ENCODE results near the gene HBG2.

Gene HBG2

DNA sequence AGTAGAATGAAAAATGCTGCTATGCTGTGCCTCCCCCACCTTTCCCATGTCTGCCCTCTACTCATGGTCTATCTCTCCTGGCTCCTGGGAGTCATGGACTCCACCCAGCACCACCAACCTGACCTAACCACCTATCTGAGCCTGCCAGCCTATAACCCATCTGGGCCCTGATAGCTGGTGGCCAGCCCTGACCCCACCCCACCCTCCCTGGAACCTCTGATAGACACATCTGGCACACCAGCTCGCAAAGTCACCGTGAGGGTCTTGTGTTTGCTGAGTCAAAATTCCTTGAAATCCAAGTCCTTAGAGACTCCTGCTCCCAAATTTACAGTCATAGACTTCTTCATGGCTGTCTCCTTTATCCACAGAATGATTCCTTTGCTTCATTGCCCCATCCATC is 30.1 kb upstream of the HBG2 start:
- Mint-ChIP-seq H3K27me3 (ENCODE audit: low read depth) (no peaks in the 10 kb centered on the region), H3K27ac (no peak overlapping the region), H3K36me3 (ENCODE audit: low read depth) (no peaks in the 10 kb centered on the region), H3K4me3 (no peak overlapping the region), H3K9me3 (no peaks in the 10 kb centered on the region), H3K4me1 (no peaks in the 10 kb centered on the region)
- TF ChIP-seq, protein P1, sequence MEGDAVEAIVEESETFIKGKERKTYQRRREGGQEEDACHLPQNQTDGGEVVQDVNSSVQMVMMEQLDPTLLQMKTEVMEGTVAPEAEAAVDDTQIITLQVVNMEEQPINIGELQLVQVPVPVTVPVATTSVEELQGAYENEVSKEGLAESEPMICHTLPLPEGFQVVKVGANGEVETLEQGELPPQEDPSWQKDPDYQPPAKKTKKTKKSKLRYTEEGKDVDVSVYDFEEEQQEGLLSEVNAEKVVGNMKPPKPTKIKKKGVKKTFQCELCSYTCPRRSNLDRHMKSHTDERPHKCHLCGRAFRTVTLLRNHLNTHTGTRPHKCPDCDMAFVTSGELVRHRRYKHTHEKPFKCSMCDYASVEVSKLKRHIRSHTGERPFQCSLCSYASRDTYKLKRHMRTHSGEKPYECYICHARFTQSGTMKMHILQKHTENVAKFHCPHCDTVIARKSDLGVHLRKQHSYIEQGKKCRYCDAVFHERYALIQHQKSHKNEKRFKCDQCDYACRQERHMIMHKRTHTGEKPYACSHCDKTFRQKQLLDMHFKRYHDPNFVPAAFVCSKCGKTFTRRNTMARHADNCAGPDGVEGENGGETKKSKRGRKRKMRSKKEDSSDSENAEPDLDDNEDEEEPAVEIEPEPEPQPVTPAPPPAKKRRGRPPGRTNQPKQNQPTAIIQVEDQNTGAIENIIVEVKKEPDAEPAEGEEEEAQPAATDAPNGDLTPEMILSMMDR (IDR thresholded peaks at IDR 0.05; ENCODE audit: unreplicated experiment in 3 of 3), result no peak

- no peak overlapping the region for H3K27ac Mint-ChIP-seq
- no peak overlapping the region for H3K4me3 Mint-ChIP-seq
- H3K36me3 Mint-ChIP-seq (ENCODE audit: low read depth), result no peaks in the 10 kb centered on the region
- no peaks in the 10 kb centered on the region for H3K4me1 Mint-ChIP-seq
- TF ChIP-seq, protein P1 (IDR thresholded peaks at IDR 0.05; ENCODE audit: unreplicated experiment in 3 of 3), result no peak
- H3K27me3 Mint-ChIP-seq (ENCODE audit: low read depth), result no peaks in the 10 kb centered on the region
- no peaks in the 10 kb centered on the region for H3K9me3 Mint-ChIP-seq
Observed at GRCh38 chr11:5283882-5284281, 29.3 kb upstream of the HBG2 start.

DNA sequence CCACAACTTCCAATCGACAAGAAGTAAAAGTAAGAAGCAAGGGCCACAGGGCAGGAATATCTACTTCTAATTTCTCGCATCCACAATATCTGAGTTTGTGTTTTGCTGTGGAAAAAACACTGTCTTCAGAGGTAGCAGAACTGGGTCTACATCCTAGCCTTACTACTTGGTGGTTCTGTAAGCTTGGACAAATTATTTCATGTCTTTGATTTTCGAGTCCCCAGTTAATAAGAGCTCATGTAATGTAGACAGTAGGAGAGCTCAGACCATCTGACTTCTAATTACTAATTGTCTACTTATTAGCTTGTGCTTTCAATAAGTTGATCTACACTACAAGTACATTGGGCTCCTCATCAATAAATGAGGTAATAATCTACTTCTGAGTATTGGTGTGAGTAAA is 28.5 kb upstream of the HBG2 start:
- Mint-ChIP-seq H3K27me3 (ENCODE audit: low read depth) (no peaks in the 10 kb centered on the region), H3K36me3 (ENCODE audit: low read depth) (no peaks in the 10 kb centered on the region), H3K27ac (no peak overlapping the region), H3K4me1 (no peaks in the 10 kb centered on the region), H3K9me3 (no peaks in the 10 kb centered on the region), H3K4me3 (no peak overlapping the region)
- TF ChIP-seq, protein P1 (IDR thresholded peaks at IDR 0.05; ENCODE audit: unreplicated experiment in 3 of 3), result no peak

GRCh38 chr11:5282628-5283027 is 28.0 kb upstream of the HBG2 start:
- no peaks in the 10 kb centered on the region for H3K27me3 Mint-ChIP-seq (ENCODE audit: low read depth)
- H3K4me3 Mint-ChIP-seq, result no peak overlapping the region
- TF ChIP-seq, protein P1 (IDR thresholded peaks at IDR 0.05; ENCODE audit: unreplicated experiment in 3 of 3), result no peak
- no peaks in the 10 kb centered on the region for H3K36me3 Mint-ChIP-seq (ENCODE audit: low read depth)
- no peaks in the 10 kb centered on the region for H3K9me3 Mint-ChIP-seq
- H3K27ac Mint-ChIP-seq, result no peak overlapping the region
- H3K4me1 Mint-ChIP-seq, result no peaks in the 10 kb centered on the region

DNA sequence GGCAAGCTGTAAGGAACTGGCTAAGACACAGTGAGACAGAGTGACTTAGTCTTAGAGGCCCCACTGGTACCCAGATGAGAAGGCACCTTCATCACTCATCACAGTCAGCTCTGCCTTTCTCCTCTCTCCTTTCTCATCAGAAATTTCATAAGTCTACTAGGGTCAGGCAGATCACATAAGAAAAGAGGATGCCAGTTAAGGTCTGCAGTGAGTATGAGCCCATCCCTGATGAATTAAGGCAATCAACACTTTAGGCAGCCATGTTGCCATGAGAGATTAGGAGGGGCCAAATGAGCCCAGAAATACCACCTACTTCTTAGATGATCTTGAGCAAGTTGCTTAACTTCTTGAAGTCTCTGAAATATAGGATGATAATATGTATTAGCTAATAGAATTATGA is 27.0 kb upstream of the HBG2 start:
- no peak overlapping the region for H3K27ac Mint-ChIP-seq
- no peaks in the 10 kb centered on the region for H3K9me3 Mint-ChIP-seq
- H3K4me1 Mint-ChIP-seq, result no peaks in the 10 kb centered on the region
- no peak overlapping the region for H3K4me3 Mint-ChIP-seq
- H3K36me3 Mint-ChIP-seq (ENCODE audit: low read depth), result no peaks in the 10 kb centered on the region
- no peaks in the 10 kb centered on the region for H3K27me3 Mint-ChIP-seq (ENCODE audit: low read depth)
- TF ChIP-seq, protein P1 (IDR thresholded peaks at IDR 0.05; ENCODE audit: unreplicated experiment in 3 of 3), result no peak

DNA sequence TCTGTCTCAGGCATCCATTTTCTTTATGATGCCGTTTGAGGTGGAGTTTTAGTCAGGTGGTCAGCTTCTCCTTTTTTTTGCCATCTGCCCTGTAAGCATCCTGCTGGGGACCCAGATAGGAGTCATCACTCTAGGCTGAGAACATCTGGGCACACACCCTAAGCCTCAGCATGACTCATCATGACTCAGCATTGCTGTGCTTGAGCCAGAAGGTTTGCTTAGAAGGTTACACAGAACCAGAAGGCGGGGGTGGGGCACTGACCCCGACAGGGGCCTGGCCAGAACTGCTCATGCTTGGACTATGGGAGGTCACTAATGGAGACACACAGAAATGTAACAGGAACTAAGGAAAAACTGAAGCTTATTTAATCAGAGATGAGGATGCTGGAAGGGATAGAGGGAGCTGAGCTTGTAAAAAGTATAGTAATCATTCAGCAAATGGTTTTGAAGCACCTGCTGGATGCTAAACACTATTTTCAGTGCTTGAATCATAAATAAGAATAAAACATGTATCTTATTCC is 26.1 kb upstream of the HBG2 start:
- no peak overlapping the region for H3K27ac Mint-ChIP-seq
- H3K4me3 Mint-ChIP-seq, result no peak overlapping the region
- no peaks in the 10 kb centered on the region for H3K9me3 Mint-ChIP-seq
- TF ChIP-seq, protein P1 (IDR thresholded peaks at IDR 0.05; ENCODE audit: unreplicated experiment in 3 of 3), result no peak
- H3K4me1 Mint-ChIP-seq, result no peaks in the 10 kb centered on the region
- no peaks in the 10 kb centered on the region for H3K27me3 Mint-ChIP-seq (ENCODE audit: low read depth)
- no peaks in the 10 kb centered on the region for H3K36me3 Mint-ChIP-seq (ENCODE audit: low read depth)

Data from nephron (organoid).